Uterus (tissue), 2 donors: ENCODE data around the gene WEE1.

Experiments
- POLR2A ChIP-seq, 2 donors: fragments of 450-650 bp; IDR thresholded peaks; one replicate each; pipeline ENCODE4 v1.6.1; 2016; ENCODE audit warnings: antibody characterized with exemption in 2 of 2, mild to moderate bottlenecking in 1 of 2, moderate library complexity in 1 of 2
- TF ChIP-seq, protein P1 (sequence below), 4 experiments: fragments of 200-600 bp in 2 of 4; fragments of 450-650 bp in 2 of 4; sonication (generic) in 2 of 4; IDR thresholded peaks; one replicate each; pipeline ENCODE4 v1.5.1; 2016 to 2019; ENCODE audit warnings: antibody characterized with exemption in 4 of 4, mild to moderate bottlenecking in 2 of 4, moderate library complexity in 1 of 4

DNA sequence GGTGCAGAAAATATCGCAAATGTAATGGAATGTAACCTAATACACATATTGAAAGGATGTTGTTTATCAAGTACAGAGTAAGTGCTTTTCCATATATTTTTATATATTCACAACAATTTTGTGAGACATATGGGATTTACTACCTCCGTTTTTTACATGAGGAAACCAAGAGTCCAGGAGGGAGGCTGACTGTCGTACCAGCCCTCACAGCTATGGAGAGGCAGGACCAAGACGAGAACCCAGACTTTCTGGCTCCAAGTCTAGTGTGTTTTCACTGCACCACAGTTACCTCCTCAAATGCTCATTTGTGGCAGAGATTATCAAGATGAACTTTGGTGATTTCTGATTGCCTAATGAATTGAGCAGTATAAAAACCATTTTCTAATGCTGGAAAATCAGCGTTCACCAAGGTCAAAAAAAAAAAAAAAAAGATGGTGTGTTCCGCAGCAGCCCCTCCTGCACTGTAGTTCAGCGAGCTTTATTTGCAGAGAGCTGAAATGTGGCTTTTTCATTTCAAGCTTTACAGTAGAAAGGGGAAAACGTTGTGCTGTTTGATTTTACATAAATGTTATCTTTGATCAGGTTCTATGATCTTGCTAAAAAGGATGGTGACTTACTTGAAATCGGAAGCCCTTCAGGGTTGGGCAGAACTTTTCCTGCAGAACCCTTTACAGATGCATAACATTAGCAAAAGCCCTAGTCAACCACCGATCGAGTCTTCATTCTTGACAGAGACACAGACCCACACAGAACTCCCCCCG, 44.7 kb upstream of the WEE1 start:
- TF ChIP-seq, protein P1, sequence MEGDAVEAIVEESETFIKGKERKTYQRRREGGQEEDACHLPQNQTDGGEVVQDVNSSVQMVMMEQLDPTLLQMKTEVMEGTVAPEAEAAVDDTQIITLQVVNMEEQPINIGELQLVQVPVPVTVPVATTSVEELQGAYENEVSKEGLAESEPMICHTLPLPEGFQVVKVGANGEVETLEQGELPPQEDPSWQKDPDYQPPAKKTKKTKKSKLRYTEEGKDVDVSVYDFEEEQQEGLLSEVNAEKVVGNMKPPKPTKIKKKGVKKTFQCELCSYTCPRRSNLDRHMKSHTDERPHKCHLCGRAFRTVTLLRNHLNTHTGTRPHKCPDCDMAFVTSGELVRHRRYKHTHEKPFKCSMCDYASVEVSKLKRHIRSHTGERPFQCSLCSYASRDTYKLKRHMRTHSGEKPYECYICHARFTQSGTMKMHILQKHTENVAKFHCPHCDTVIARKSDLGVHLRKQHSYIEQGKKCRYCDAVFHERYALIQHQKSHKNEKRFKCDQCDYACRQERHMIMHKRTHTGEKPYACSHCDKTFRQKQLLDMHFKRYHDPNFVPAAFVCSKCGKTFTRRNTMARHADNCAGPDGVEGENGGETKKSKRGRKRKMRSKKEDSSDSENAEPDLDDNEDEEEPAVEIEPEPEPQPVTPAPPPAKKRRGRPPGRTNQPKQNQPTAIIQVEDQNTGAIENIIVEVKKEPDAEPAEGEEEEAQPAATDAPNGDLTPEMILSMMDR (IDR thresholded peaks at IDR 0.05), result no peak
- TF ChIP-seq POLR2A (IDR thresholded peaks at IDR 0.05), result no peak
